D721Med (cell line): Measurements from ENCODE around the gene CCNDBP1.
A peak's percentile ranks its signal among the peaks of the same experiment; 100 is the strongest.

Source experiments
- DNase-seq: peaks from one replicate; pipeline ENCODE4 v3.0.0; 2011; ENCODE audit warnings: low spot score; ENCODE audit not compliant: insufficient read length
- FAIRE-seq: peaks from 2 replicates; lab custom pipeline; 2011; peaks lifted over from hg19 to GRCh38; lab: Jason Lieb, UNC
- CTCF ChIP-seq: IDR thresholded peaks from 2 replicates; pipeline ENCODE4 v1.5.1; 2012; ENCODE audit warnings: mild to moderate bottlenecking, control low read depth; ENCODE audit not compliant: insufficient read depth; ENCODE audit errors: missing control alignments

Gene CCNDBP1, protein sequence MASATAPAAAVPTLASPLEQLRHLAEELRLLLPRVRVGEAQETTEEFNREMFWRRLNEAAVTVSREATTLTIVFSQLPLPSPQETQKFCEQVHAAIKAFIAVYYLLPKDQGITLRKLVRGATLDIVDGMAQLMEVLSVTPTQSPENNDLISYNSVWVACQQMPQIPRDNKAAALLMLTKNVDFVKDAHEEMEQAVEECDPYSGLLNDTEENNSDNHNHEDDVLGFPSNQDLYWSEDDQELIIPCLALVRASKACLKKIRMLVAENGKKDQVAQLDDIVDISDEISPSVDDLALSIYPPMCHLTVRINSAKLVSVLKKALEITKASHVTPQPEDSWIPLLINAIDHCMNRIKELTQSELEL

GRCh38 chr15:43185157-43186002, at the start of gene CCNDBP1:
TSS of gene CCNDBP1 (plus strand) at chr15:43185403. CDS start at chr15:43185499, 96 bp downstream.
- peak; percentile 86 for DNase-seq
- no peak for FAIRE-seq
- peak; percentile 35 for TF ChIP-seq CTCF

GRCh38 chr15:43143203-43143941, 41.8 kb upstream of the CCNDBP1 start:
- DNase-seq (no peak), FAIRE-seq (no peak)
- no peak for TF ChIP-seq CTCF

DNA sequence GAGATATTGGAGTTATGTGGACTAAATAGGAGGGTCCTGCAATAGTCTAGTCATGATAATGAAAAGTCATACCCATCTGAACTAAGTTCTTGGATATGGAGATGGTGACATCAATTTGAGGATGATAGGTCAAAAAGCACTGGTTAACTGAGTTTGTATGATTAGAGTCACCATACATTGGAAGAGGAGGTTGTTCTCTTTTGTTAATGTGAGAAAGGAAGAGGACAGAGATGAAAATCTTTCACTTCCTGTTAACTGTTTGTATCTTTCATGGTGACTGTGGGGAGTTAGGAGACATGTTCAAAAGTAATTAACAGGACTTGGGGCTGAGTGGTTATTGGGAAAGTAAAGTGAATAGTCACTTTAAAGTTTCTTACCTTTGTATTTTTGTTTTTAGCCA, 40.7 kb upstream of the CCNDBP1 start:
- FAIRE-seq: no peak
- DNase-seq: no peak
- TF ChIP-seq CTCF: no peak

GRCh38 chr15:43146184-43146583, 39.0 kb upstream of the CCNDBP1 start:
- no peak for FAIRE-seq

DNA sequence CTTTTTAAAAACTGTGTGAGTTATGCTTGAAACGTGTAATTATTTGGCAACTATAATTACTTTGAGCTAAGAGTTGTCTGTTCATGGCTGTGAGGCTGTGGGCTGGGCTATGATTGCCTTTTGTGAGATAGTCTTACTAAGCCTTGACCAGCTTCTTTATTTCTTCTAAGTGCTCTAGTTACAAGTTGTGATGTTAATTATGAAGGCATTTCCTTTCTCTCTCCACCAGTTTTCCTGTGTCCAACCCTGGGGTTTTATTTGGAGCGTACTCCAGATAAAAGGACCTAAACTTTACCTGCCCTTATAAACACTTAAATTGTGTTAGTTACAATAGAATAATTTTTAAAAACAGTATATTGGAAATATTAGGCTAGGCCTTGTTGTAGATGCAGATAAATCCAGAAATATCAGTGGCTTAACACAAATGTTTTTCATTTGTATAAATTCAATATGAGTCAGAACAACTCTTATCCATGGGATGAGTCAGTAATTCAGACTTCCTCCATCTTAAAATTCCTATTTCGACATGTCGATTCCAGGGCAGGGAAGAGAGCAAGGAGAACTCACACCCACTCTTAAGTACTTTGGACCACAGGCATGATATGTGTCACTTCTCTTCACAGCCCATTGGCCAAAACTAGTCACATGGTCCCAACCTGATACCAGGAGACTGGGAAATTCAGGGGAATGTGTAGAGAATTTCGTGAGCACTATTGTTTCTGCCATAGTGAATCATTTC, 34.8 kb upstream of the CCNDBP1 start:
- DNase-seq: no peak
- FAIRE-seq: no peak
- no peak for TF ChIP-seq CTCF

More at GRCh38 chr15:43146184-43146583, 39.0 kb upstream of the CCNDBP1 start:
- no peak for TF ChIP-seq CTCF
- no peak for DNase-seq

DNA sequence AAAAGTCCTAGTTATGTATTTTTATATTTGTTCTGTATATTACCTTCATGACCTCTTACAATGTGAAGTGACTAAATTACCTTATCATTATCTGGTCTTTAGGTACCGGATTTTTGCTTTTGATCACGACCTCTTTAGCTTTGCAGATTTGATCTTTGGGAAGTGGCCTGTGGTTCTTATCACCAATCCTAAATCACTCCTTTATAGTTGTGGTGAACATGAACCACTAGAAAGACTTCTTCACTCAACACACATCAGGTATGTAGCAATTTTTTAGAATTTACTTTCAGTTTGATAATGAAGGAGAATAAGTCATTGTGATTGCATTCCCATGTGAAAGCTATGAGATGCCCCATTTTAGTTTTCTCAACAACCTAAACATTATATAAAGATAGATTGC, 33.5 kb upstream of the CCNDBP1 start:
- no peak for FAIRE-seq
- no peak for DNase-seq
- TF ChIP-seq CTCF: no peak
